ENCODE measurements around the gene PNPLA2.

PNPLA2 gene

DNA sequence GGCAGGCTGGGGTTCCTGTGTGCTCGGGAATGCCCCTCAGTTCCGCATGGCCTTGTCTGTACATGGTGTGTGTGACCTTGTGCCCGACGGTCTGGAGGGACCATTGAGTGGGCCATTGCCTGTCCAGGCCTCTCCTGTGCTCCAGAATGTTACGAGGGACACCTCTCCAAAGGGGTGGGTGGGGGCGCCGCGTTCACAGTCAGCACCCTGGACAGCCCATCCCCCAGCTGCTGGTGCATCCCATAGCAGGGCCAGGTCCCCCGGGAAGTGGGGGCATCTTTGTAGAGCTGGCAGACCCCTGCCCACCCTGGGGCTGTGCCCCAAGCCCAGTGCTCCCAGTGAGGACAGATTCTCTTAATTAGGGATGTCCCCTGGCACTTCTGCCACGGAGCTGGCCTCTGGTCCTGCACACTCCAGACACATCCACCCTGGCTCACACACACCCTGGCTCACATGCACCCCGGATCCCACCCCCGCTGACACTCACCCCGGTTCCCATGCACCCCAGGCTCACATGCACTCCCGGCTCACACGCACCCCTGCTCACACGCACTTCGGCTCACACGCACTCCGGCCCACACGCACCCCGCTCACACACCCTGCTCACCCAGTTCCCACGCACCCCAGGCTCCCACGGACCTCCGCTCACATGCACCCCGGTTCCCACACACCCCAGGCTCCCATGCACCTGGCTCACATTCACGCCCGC, 39.5 kb downstream of the PNPLA2 start:
- no peak for DNase-seq (ENCODE audit: insufficient read length, low spot score)
- TF ChIP-seq, protein P1, sequence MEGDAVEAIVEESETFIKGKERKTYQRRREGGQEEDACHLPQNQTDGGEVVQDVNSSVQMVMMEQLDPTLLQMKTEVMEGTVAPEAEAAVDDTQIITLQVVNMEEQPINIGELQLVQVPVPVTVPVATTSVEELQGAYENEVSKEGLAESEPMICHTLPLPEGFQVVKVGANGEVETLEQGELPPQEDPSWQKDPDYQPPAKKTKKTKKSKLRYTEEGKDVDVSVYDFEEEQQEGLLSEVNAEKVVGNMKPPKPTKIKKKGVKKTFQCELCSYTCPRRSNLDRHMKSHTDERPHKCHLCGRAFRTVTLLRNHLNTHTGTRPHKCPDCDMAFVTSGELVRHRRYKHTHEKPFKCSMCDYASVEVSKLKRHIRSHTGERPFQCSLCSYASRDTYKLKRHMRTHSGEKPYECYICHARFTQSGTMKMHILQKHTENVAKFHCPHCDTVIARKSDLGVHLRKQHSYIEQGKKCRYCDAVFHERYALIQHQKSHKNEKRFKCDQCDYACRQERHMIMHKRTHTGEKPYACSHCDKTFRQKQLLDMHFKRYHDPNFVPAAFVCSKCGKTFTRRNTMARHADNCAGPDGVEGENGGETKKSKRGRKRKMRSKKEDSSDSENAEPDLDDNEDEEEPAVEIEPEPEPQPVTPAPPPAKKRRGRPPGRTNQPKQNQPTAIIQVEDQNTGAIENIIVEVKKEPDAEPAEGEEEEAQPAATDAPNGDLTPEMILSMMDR (IDR thresholded peaks at IDR 0.05; ENCODE audit: insufficient read depth, missing control alignments), result no peak
- FAIRE-seq, result no peak

DNA sequence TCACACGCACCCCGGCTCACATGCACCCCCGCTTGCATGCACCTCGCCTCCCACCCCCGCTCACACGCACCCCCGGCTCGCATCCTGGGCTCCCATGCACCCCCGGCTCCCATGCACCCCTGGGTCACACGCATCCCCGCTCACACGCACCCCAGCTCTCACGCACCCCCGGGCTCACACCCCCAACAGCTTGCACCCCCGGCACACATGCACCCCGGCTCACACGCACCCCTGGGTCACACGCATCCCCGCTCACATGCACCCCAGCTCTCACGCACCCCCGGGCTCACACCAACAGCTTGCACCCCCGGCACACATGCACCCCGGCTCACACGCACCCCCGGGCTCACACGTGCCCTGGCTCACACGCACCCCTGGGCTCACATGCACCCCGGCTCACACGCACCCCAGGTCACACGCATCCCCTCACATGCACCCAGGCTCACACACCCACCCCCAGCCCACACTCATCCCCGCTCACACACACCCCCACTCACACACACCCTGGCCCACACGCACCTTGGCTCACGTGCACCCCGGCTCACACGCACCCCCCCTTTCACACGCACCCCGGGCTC, 40.1 kb downstream of the PNPLA2 start:
- FAIRE-seq (no peak), DNase-seq (ENCODE audit: insufficient read length, low spot score) (no peak)
- TF ChIP-seq, protein P1 (IDR thresholded peaks at IDR 0.05; ENCODE audit: insufficient read depth, missing control alignments), result no peak

DNA sequence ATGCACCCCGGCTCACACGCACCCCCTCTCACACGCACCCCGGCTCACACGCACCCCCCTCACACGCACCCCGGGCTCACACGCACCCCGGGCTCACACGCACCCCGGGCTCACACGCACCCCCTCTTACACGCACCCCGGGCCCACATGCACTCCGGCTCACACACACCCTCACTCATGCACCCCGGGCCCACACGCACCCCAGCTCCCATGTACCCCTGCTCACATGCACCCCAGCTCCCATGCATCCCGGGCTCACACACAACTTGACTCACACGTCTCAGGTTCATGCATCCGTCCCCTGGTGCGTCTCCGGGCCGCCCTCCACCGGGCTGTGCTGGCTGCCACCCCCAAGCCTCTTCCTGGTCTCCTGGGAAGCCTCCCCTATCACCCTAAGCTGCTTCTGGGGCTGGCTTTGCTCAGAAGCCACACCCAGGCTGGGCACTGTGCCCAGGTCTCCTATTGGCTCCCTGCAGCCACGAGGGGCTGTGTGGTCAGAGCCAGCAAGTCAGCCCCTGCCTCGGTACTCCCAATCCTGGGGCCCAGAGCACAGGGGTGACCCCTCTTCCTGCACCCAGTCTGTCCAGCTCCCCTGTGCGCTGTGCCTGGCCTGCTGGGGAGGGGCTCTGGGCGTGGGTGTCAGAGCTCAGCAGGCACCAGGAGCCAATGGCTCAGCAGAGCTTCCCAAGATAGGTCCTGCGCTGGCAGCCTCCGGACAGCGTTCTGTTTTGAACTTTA, 40.8 kb downstream of the PNPLA2 start:
- FAIRE-seq (no peak), DNase-seq (ENCODE audit: insufficient read length, low spot score) (peak; percentile 84)
- TF ChIP-seq, protein P1 (IDR thresholded peaks at IDR 0.05; ENCODE audit: insufficient read depth, missing control alignments), result no peak

DNA sequence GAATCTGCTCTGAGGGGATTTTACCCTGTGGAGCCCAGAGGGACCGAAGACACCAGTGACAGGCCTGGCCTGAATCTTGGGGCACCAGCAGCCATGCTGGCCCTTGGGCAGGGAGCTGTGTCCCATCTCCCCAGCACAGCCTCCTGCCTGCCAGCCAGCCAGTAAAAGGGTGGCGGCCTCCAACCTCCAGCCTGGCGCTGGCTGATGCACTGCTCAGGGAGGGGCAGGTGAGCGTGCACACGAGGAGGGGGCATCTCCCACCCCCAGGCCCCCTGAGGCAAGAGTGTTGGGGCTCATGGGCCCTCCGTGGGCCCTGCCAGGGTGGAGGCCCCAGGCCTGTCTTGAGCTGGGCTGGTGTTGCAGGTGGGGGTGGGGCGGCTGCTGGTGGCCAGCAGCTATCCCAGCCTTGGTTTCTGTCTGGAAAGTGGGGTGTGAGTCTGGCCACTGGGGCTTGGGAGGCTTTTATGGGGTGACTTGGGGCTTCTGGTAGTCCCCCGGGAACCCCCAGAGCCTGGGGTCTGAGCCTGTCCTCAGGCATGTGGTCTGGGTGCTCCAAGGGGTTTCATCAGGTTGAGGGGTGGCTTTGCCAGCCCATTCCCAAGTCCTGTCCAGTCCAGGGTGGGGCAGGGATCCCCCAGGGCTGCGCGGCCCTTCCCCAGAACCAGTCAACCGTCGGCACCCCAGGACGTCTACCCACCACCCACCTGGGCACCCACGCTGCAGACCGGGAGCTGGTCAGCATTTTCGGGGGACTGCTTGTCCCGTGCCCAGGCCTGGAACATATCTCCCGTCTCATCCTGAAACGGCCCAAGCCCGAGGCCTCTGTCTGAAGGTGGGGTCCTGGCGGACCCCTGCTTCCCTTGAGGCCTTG, 41.8 kb downstream of the PNPLA2 start:
- DNase-seq (ENCODE audit: insufficient read length, low spot score) (no peak), FAIRE-seq (no peak)
- TF ChIP-seq, protein P1 (IDR thresholded peaks at IDR 0.05; ENCODE audit: insufficient read depth, missing control alignments), result no peak

DNA sequence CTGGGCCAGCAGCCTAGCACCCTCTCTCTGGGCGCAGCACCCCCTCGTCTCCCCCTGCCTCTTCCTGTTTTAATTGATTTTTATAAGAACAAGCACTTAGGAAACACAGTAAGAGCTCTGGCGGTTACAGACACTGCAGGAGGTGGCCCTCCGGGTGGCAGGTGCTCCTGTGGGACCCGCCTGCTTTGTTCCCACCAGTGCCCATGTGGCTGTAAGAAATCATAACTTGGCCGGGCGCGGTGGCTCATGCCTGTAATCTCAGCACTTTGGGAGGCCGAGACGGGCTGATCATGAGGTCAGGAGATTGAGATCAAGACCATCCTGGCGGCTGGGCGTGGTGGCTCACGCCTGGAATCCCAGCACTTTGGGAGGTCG, 42.4 kb downstream of the PNPLA2 start:
- DNase-seq (ENCODE audit: insufficient read length, low spot score) (no peak), FAIRE-seq (no peak)

DNA sequence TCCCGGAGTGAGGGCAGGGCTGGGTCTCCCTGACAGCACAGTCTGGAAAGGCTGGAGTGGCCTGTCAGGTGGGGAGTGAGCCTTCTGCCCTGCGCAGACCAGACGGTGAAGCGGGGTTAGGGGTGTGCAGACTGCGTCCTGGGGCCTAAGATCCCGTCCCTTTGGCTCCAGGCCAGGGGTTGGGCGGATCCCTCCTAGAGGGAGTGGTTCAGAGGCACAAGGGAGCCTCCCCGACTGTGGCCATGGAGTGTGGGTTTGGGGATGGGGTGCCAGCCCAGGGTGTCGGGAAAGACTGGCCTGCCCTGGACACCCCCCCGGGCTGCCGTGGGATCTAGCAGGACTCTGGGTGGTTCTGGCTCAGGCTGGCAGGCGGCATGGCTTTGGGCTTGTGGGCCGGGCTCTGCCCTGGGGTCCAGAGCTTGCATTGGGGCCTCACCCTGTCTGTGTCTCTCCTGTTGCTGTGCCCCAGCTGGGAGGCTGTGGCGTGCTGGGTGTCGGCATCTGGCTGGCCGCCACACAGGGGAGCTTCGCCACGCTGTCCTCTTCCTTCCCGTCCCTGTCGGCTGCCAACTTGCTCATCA, 43.5 kb downstream of the PNPLA2 start:
- DNase-seq (ENCODE audit: insufficient read length, low spot score) (no peak), FAIRE-seq (no peak)
- TF ChIP-seq, protein P1 (IDR thresholded peaks at IDR 0.05; ENCODE audit: insufficient read depth, missing control alignments), result no peak

More for the DNA sequence above, 42.4 kb downstream of the PNPLA2 start:
- TF ChIP-seq, protein P1 (IDR thresholded peaks at IDR 0.05; ENCODE audit: insufficient read depth, missing control alignments), result no peak
